Measurements from ENCODE around the gene EXT2.

Gene EXT2

GRCh38 chr11:44224867-44225501, 129.5 kb downstream of the EXT2 start:
- H3K9ac ChIP-seq: no peak overlapping the region
- H3K27ac ChIP-seq: no peak overlapping the region
- no peaks in the 10 kb centered on the region for H3K4me1 ChIP-seq
- no peaks in the 10 kb centered on the region for H3K79me2 ChIP-seq
- H3K36me3 ChIP-seq (ENCODE audit: control insufficient read depth, insufficient read depth, low read length): no peaks in the 10 kb centered on the region
- H3K27me3 ChIP-seq (ENCODE audit: control insufficient read depth, insufficient read depth, low read length): no peaks in the 10 kb centered on the region
- no peak overlapping the region for H3K4me2 ChIP-seq (ENCODE audit: low read length)
- TF ChIP-seq, protein P1, sequence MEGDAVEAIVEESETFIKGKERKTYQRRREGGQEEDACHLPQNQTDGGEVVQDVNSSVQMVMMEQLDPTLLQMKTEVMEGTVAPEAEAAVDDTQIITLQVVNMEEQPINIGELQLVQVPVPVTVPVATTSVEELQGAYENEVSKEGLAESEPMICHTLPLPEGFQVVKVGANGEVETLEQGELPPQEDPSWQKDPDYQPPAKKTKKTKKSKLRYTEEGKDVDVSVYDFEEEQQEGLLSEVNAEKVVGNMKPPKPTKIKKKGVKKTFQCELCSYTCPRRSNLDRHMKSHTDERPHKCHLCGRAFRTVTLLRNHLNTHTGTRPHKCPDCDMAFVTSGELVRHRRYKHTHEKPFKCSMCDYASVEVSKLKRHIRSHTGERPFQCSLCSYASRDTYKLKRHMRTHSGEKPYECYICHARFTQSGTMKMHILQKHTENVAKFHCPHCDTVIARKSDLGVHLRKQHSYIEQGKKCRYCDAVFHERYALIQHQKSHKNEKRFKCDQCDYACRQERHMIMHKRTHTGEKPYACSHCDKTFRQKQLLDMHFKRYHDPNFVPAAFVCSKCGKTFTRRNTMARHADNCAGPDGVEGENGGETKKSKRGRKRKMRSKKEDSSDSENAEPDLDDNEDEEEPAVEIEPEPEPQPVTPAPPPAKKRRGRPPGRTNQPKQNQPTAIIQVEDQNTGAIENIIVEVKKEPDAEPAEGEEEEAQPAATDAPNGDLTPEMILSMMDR (IDR thresholded peaks at IDR 0.05): no peak
- no peaks in the 10 kb centered on the region for H3K9me3 ChIP-seq (ENCODE audit: control insufficient read depth, low read length)
- no peak overlapping the region for H2AFZ ChIP-seq
- no peak overlapping the region for H3K4me3 ChIP-seq (ENCODE audit: low read depth, low read length)

- Histone ChIP-seq H3K79me2 (no peaks in the 10 kb centered on the region), H3K36me3 (ENCODE audit: control insufficient read depth, insufficient read depth, low read length) (no peaks in the 10 kb centered on the region), H3K27me3 (ENCODE audit: control insufficient read depth, insufficient read depth, low read length) (no peaks in the 10 kb centered on the region), H2AFZ (no peak overlapping the region), H3K27ac (no peak overlapping the region), H3K4me1 (no peaks in the 10 kb centered on the region), H3K4me3 (ENCODE audit: low read depth, low read length) (no peak overlapping the region), H3K9ac (no peak overlapping the region), H3K9me3 (ENCODE audit: control insufficient read depth, low read length) (no peaks in the 10 kb centered on the region), H3K4me2 (ENCODE audit: low read length) (no peak overlapping the region)
- TF ChIP-seq, protein P1 (IDR thresholded peaks at IDR 0.05): no peak
These were observed 131.0 kb downstream of the EXT2 start for GRCh38 chr11:44226490-44226889.

DNA sequence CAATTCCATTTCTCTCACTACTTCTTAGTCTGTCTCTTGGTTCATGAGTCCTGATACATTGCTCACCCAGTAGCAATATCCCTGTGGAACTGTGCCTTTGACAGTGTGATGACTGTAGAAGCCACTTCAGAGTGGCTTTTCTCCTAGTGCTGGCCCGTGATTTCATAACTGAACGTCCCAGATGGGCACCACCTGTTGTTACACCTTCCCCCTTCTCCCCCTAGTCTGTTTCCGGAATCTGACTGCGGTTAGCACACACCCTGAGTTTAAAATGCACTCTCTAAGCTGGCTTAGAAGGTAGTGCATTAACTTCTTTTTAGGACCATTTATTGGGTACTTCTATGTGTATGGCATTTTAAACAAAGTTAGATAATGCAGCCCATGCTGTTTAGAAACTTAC, 131.5 kb downstream of the EXT2 start:
- H3K9me3 ChIP-seq (ENCODE audit: control insufficient read depth, low read length): no peaks in the 10 kb centered on the region
- H3K9ac ChIP-seq: no peak overlapping the region
- no peaks in the 10 kb centered on the region for H3K27me3 ChIP-seq (ENCODE audit: control insufficient read depth, insufficient read depth, low read length)
- H3K79me2 ChIP-seq: no peaks in the 10 kb centered on the region
- no peaks in the 10 kb centered on the region for H3K36me3 ChIP-seq (ENCODE audit: control insufficient read depth, insufficient read depth, low read length)
- no peak overlapping the region for H2AFZ ChIP-seq
- no peaks in the 10 kb centered on the region for H3K4me1 ChIP-seq
- no peak overlapping the region for H3K4me2 ChIP-seq (ENCODE audit: low read length)
- no peak overlapping the region for H3K4me3 ChIP-seq (ENCODE audit: low read depth, low read length)
- TF ChIP-seq, protein P1 (IDR thresholded peaks at IDR 0.05): no peak
- H3K27ac ChIP-seq: no peak overlapping the region

DNA sequence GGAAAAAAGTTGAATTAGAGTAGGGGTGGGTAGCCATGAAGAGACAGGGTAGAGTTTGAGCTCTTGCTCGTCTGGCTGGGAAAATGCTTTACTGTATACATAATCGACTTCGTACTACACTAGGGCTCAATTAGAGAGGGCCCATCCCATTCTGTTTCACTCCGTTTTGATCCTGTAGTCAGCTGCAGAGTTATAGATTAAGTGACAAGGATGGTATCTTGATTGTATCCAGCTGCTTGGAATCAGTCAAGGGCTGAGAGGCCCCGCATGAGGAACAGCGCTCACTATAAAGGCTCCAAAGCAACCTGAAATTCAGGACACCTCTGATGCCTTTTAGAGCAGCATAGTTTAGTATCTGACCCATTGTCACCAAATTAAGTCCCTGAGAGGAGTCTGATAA, 132.9 kb downstream of the EXT2 start:
- H3K79me2 ChIP-seq: no peaks in the 10 kb centered on the region
- no peak overlapping the region for H3K27ac ChIP-seq
- H3K4me2 ChIP-seq (ENCODE audit: low read length): no peak overlapping the region
- H3K9ac ChIP-seq: no peak overlapping the region
- H3K4me3 ChIP-seq (ENCODE audit: low read depth, low read length): no peak overlapping the region
- H3K36me3 ChIP-seq (ENCODE audit: control insufficient read depth, insufficient read depth, low read length): no peaks in the 10 kb centered on the region
- TF ChIP-seq, protein P1 (IDR thresholded peaks at IDR 0.05): no peak
- H3K27me3 ChIP-seq (ENCODE audit: control insufficient read depth, insufficient read depth, low read length): no peaks in the 10 kb centered on the region
- no peaks in the 10 kb centered on the region for H3K9me3 ChIP-seq (ENCODE audit: control insufficient read depth, low read length)
- no peak overlapping the region for H2AFZ ChIP-seq
- no peaks in the 10 kb centered on the region for H3K4me1 ChIP-seq

- Histone ChIP-seq H3K9ac (no peak overlapping the region), H3K79me2 (no peaks in the 10 kb centered on the region), H3K27ac (no peak overlapping the region), H3K4me2 (ENCODE audit: low read length) (no peak overlapping the region), H3K9me3 (ENCODE audit: control insufficient read depth, low read length) (no peaks in the 10 kb centered on the region), H3K27me3 (ENCODE audit: control insufficient read depth, insufficient read depth, low read length) (no peaks in the 10 kb centered on the region), H2AFZ (no peak overlapping the region), H3K36me3 (ENCODE audit: control insufficient read depth, insufficient read depth, low read length) (no peaks in the 10 kb centered on the region), H3K4me3 (ENCODE audit: low read depth, low read length) (no peak overlapping the region), H3K4me1 (no peaks in the 10 kb centered on the region)
- TF ChIP-seq, protein P1 (IDR thresholded peaks at IDR 0.05): no peak
These were observed 133.6 kb downstream of the EXT2 start for GRCh38 chr11:44229098-44229497.
